GM23338 (cell line): ENCODE measurements around the gene SIPA1. TPM values are rescaled to one million over a fixed set of nuclear protein-coding genes. Genes with fewer than 3 reads are reported as not detected.

ENCODE experiments used
- microRNA-seq: library from miRNA; unstranded; fragments of <30 nt; microRNA quantifications from one replicate; pipeline ENCODE4, GENCODE V29; 2017
- polyA plus RNA-seq: library from polyadenylated mRNA; unstranded; fragments of >200 nt; fragmentation: Nextera tagmentation; extraction: Ambion mirVana; gene quantifications from 2 replicates; pipeline ENCODE4 v1.2.1, GENCODE V29; 2016
- small RNA-seq: library from RNA; depleted of rRNA; stranded (forward); fragments of <200 nt; gene quantifications from one replicate; pipeline ENCODE3, GENCODE V24; 2014; ENCODE audit warnings: low replicate concordance
- total RNA-seq: library from RNA; depleted of rRNA; stranded (reverse); fragments of >200 nt; shearing (Covaris generic); gene quantifications from 2 replicates; pipeline ENCODE4 v1.2.3, GENCODE V29; 2014; rRNA removed

SIPA1 gene
- total and polyA plus RNA-seq, 2 experiments from 2014 or later: 50.1 to 54.6 TPM

Small RNA genes lying within 50 kb of the gene (microRNA-seq; reads per million reads assigned to microRNA genes)
- gene MIR4489 (not detected), gene MIR4690 (not detected)

Small RNA genes lying within 50 kb of the gene (small RNA-seq; reads per million reads assigned to genes)
- not detected for gene MIR4489
- gene MIR4690: 0.07 reads per million
- gene RN7SL309P: not detected

Other genes starting within 250 kb of the SIPA1 start
- 6.3 and 7.2 TPM in 2 replicates for gene NEAT1, start 215.3 kb upstream of the SIPA1 start, total RNA-seq
- 3.6 and 5.3 TPM in 2 replicates for gene NEAT1, start 215.3 kb upstream of the SIPA1 start, polyA plus RNA-seq
- gene MALAT1, start 139.1 kb upstream of the SIPA1 start, total RNA-seq: 1,789 and 2,206 TPM in 2 replicates
- gene MALAT1, start 139.1 kb upstream of the SIPA1 start, polyA plus RNA-seq: 4,618 and 6,020 TPM in 2 replicates
- 55.1 and 66.1 TPM in 2 replicates for gene SCYL1, start 113.0 kb upstream of the SIPA1 start, total RNA-seq
- gene SCYL1, start 113.0 kb upstream of the SIPA1 start, polyA plus RNA-seq: 52.7 and 61.7 TPM in 2 replicates
- gene LTBP3, start 79.7 kb upstream of the SIPA1 start, total RNA-seq: 29.2 and 29.8 TPM in 2 replicates
- 9.5 and 11.9 TPM in 2 replicates for gene LTBP3, start 79.7 kb upstream of the SIPA1 start, polyA plus RNA-seq
- gene ZNRD2, start 67.6 kb upstream of the SIPA1 start, total RNA-seq: 78.1 and 78.6 TPM in 2 replicates
- 140 and 148 TPM in 2 replicates for gene ZNRD2, start 67.6 kb upstream of the SIPA1 start, polyA plus RNA-seq
- gene FAM89B, start 65.6 kb upstream of the SIPA1 start, total RNA-seq: 16.0 and 18.2 TPM in 2 replicates
- gene FAM89B, start 65.6 kb upstream of the SIPA1 start, polyA plus RNA-seq: 13.0 and 13.9 TPM in 2 replicates
- gene EHBP1L1, start 62.0 kb upstream of the SIPA1 start, total RNA-seq: 10.9 and 12.6 TPM in 2 replicates
- gene EHBP1L1, start 62.0 kb upstream of the SIPA1 start, polyA plus RNA-seq: 1.4 and 2.9 TPM in 2 replicates
- not detected in 2 replicates for gene KCNK7, start 42.3 kb upstream of the SIPA1 start, total RNA-seq
- gene KCNK7, start 42.3 kb upstream of the SIPA1 start, polyA plus RNA-seq: 0.24 and 0.60 TPM in 2 replicates
- gene MAP3K11, start 23.9 kb upstream of the SIPA1 start, total RNA-seq: 32.8 and 38.6 TPM in 2 replicates
- gene MAP3K11, start 23.9 kb upstream of the SIPA1 start, polyA plus RNA-seq: 19.8 and 20.8 TPM in 2 replicates
- 41.2 and 52.2 TPM in 2 replicates for gene PCNX3, start 22.3 kb upstream of the SIPA1 start, total RNA-seq
- 7.3 and 8.7 TPM in 2 replicates for gene PCNX3, start 22.3 kb upstream of the SIPA1 start, polyA plus RNA-seq
- gene RELA, start 24.8 kb downstream of the SIPA1 start, total RNA-seq: 17.0 and 22.8 TPM in 2 replicates
- 12.9 and 18.5 TPM in 2 replicates for gene RELA, start 24.8 kb downstream of the SIPA1 start, polyA plus RNA-seq
- 33.3 and 40.4 TPM in 2 replicates for gene KAT5, start 74.2 kb downstream of the SIPA1 start, total RNA-seq
- gene KAT5, start 74.2 kb downstream of the SIPA1 start, polyA plus RNA-seq: 34.6 and 34.8 TPM in 2 replicates
- 37.8 and 70.8 TPM in 2 replicates for gene RNASEH2C, start 82.7 kb downstream of the SIPA1 start, total RNA-seq
- gene RNASEH2C, start 82.7 kb downstream of the SIPA1 start, polyA plus RNA-seq: 73.2 and 74.8 TPM in 2 replicates
- gene AP5B1, start 142.9 kb downstream of the SIPA1 start, total RNA-seq: 12.5 and 16.1 TPM in 2 replicates
- gene AP5B1, start 142.9 kb downstream of the SIPA1 start, polyA plus RNA-seq: 3.1 TPM in 2 replicates
- 3.3 and 5.1 TPM in 2 replicates for gene OVOL1, start 149.0 kb downstream of the SIPA1 start, total RNA-seq
- gene OVOL1, start 149.0 kb downstream of the SIPA1 start, polyA plus RNA-seq: 1.4 and 1.5 TPM in 2 replicates
- gene SNX32, start 195.9 kb downstream of the SIPA1 start, total RNA-seq: 0.49 TPM in 1 of 2 replicates, not detected in the other
- 1.2 and 2.4 TPM in 2 replicates for gene SNX32, start 195.9 kb downstream of the SIPA1 start, polyA plus RNA-seq
- 981 and 1,393 TPM in 2 replicates for gene CFL1, start 220.1 kb downstream of the SIPA1 start, total RNA-seq
- 1,996 and 2,124 TPM in 2 replicates for gene CFL1, start 220.1 kb downstream of the SIPA1 start, polyA plus RNA-seq
- gene MUS81, start 222.3 kb downstream of the SIPA1 start, total RNA-seq: 35.5 and 48.6 TPM in 2 replicates
- 38.5 and 39.1 TPM in 2 replicates for gene MUS81, start 222.3 kb downstream of the SIPA1 start, polyA plus RNA-seq
- gene EFEMP2, start 234.7 kb downstream of the SIPA1 start, total RNA-seq: 4.5 and 9.4 TPM in 2 replicates
- gene EFEMP2, start 234.7 kb downstream of the SIPA1 start, polyA plus RNA-seq: 7.4 and 8.0 TPM in 2 replicates
- gene CTSW, start 241.7 kb downstream of the SIPA1 start, total RNA-seq: not detected in 2 replicates
- gene CTSW, start 241.7 kb downstream of the SIPA1 start, polyA plus RNA-seq: 0.17 TPM in 1 of 2 replicates, not detected in the other